ENCODE data around the gene FOXJ1.

- no peak for TF ChIP-seq SOX13 (IDR thresholded peaks at IDR 0.05)
- TF ChIP-seq SOX13 (CRISPR knock-in tag; conservative IDR thresholded peaks at IDR 0.05 in 1 of 2, IDR thresholded peaks at IDR 0.05 in 1 of 2), result no peak
- TF ChIP-seq PAF1 (CRISPR knock-in tag; IDR thresholded peaks at IDR 0.05), result no peak
- no peak for TF ChIP-seq CBFB (CRISPR knock-in tag; IDR thresholded peaks at IDR 0.05)
- no peak for TF ChIP-seq CTCF (CRISPR knock-in tag; IDR thresholded peaks at IDR 0.05)
- no peak for TF ChIP-seq ELF4 (CRISPR knock-in tag; IDR thresholded peaks at IDR 0.05; ENCODE audit: borderline replicate concordance)
- no peak for TF ChIP-seq ZNF780A (CRISPR knock-in tag; IDR thresholded peaks at IDR 0.05)
- no peak for TF ChIP-seq TBP (CRISPR knock-in tag; IDR thresholded peaks at IDR 0.05)
- TF ChIP-seq ZFY (CRISPR knock-in tag; IDR thresholded peaks at IDR 0.05), result no peak
- no peak for TF ChIP-seq ZFP37 (CRISPR knock-in tag; IDR thresholded peaks at IDR 0.05; ENCODE audit: borderline replicate concordance)
- no peak for TF ChIP-seq ZFP1 (CRISPR knock-in tag; IDR thresholded peaks at IDR 0.05)
- TF ChIP-seq BHLHE40 (IDR thresholded peaks at IDR 0.05; ENCODE audit: low read length), result no peak
- TF ChIP-seq ZBTB1 (CRISPR knock-in tag; IDR thresholded peaks at IDR 0.05; ENCODE audit: borderline replicate concordance), result no peak
Observed at GRCh38 chr17:76094046-76094445, 47.0 kb downstream of the FOXJ1 start.
